Measurements from ENCODE around the gene HOXD10.

DNA sequence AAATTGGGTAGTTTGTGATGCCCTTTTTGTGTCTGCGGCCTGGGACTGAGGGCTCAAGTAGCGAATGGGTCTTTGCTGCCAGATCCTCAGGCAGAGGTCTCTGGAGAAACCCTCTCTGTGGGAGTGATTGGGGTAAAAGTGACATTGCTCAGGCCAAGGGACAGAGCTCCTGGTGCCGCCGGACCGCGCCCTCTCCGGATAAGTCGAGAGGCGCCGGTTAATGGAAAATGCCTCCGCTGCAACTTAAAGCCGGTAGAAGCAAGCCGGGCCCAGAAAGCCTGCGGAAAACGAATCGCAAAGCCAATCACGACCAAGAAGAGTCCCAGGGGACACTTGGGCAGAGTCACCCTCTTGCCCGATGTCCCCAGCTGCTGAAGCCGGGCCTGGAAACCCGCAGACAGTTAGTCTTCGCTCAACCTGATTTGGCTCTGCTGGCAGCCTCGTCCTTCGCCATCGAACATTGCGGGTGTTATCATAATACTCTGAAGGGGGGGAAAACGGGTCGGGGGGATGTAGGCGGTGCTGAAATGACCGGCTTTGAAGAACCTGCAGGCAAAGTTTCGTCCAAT, 17.3 kb upstream of the HOXD10 start:
- TF ChIP-seq, protein P1, sequence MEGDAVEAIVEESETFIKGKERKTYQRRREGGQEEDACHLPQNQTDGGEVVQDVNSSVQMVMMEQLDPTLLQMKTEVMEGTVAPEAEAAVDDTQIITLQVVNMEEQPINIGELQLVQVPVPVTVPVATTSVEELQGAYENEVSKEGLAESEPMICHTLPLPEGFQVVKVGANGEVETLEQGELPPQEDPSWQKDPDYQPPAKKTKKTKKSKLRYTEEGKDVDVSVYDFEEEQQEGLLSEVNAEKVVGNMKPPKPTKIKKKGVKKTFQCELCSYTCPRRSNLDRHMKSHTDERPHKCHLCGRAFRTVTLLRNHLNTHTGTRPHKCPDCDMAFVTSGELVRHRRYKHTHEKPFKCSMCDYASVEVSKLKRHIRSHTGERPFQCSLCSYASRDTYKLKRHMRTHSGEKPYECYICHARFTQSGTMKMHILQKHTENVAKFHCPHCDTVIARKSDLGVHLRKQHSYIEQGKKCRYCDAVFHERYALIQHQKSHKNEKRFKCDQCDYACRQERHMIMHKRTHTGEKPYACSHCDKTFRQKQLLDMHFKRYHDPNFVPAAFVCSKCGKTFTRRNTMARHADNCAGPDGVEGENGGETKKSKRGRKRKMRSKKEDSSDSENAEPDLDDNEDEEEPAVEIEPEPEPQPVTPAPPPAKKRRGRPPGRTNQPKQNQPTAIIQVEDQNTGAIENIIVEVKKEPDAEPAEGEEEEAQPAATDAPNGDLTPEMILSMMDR (IDR thresholded peaks at IDR 0.05) = no peak
- TF ChIP-seq POLR2A (IDR thresholded peaks at IDR 0.05) = no peak
